Naive B cell (primary cell): ENCODE measurements around the gene UGT1A5. TPM values are rescaled to one million over a fixed set of nuclear protein-coding genes. Genes with fewer than 3 reads are reported as not detected.

Experiments used
- polyA plus RNA-seq, 6 donors: library from polyadenylated mRNA; unstranded; fragments of 300-500 nt; fragmentation: Illumina TruSeq; gene quantifications; one replicate each; pipeline ENCODE4 v1.2.3, GENCODE V29; 2021; ENCODE audit warnings: low read depth in 6 of 6

Gene UGT1A5
- polyA plus RNA-seq, 6 donors from 2014 or later: not detected

Other genes starting within 250 kb of the UGT1A5 start
- gene USP40, start 146.1 kb upstream of the UGT1A5 start, polyA plus RNA-seq: 10 to 100 TPM in 2 of 6 donors, 1 to 10 TPM in 4; 4.7 to 11.1 (median 8.1) TPM
- gene UGT1A8, start 95.3 kb upstream of the UGT1A5 start, polyA plus RNA-seq: not detected
- not detected for gene UGT1A10, start 76.5 kb upstream of the UGT1A5 start, polyA plus RNA-seq
- not detected for gene UGT1A9, start 41.0 kb upstream of the UGT1A5 start, polyA plus RNA-seq
- gene UGT1A7, start 31.0 kb upstream of the UGT1A5 start, polyA plus RNA-seq: not detected
- not detected for gene UGT1A6, start 20.0 kb upstream of the UGT1A5 start, polyA plus RNA-seq
- gene UGT1A4, start 5.8 kb downstream of the UGT1A5 start, polyA plus RNA-seq: not detected
- not detected for gene UGT1A3, start 16.1 kb downstream of the UGT1A5 start, polyA plus RNA-seq
- gene UGT1A1, start 47.4 kb downstream of the UGT1A5 start, polyA plus RNA-seq: not detected
- not detected for gene MROH2A, start 65.4 kb downstream of the UGT1A5 start, polyA plus RNA-seq
- gene HJURP, start 141.6 kb downstream of the UGT1A5 start, polyA plus RNA-seq: not detected
- not detected for gene TRPM8, start 204.5 kb downstream of the UGT1A5 start, polyA plus RNA-seq